Measurements from ENCODE around the gene CIROP. TPM values are rescaled to one million over a fixed set of nuclear protein-coding genes. Genes with fewer than 3 reads are reported as not detected.

CIROP gene
- total RNA-seq, 1 experiment from 2014 or later = not detected

DNA sequence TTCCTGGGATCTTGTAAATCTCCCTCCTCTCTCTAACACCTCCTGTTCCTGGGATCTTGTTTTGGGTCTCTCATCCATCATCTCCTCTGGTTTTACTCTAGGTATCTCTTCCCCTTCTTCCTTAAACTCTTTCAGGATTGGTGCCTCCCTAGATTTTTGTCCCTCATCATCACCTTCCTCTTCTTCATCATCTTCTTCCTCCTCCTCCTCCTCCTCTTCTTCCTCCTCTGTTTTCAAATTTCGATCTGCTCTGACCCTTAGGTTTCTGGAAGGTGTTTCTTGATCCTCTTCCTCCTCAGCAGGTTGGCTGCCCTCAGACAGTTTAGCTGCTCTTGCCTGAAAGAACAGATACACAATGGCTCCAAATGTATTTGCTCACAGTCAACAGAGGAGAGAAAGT, 24.3 kb downstream of the CIROP start:
- DNase-seq = no peak
- H3K9ac ChIP-seq (ENCODE audit: extremely low read depth, insufficient read length, low read length) = no peak overlapping the region
- WGBS (ENCODE audit: extremely low coverage, insufficient read length, low lambda C conversion rate) = no CpG with 5 or more reads among the region's 1 CpG
- H2BK15ac ChIP-seq (ENCODE audit: low read depth, low read length) = no peak overlapping the region
- Mint-ChIP-seq H3K27me3 (ENCODE audit: low read depth) (no peaks in the 10 kb centered on the region), H3K36me3 (ENCODE audit: insufficient read depth in 1 of 3, low read depth in 3 of 3) (peaks cover 56 to 94% (median 85%) of the 10 kb centered on the region in 3 experiments; a peak in 6 of 7 replicates), H3K27ac (no peak overlapping the region; a peak in 1 of 7 replicates), H3K4me3 (no peak overlapping the region), H3K4me1 (no peaks in the 10 kb centered on the region), H3K9me3 (no peaks in the 10 kb centered on the region; a peak in 1 of 5 replicates)
- H3K4ac ChIP-seq (ENCODE audit: low read depth, low read length) = no peak overlapping the region
- no peak overlapping the region for H4K8ac ChIP-seq (replicated peaks; ENCODE audit: insufficient read length, low read depth, low read length)
- TF ChIP-seq, protein P1, sequence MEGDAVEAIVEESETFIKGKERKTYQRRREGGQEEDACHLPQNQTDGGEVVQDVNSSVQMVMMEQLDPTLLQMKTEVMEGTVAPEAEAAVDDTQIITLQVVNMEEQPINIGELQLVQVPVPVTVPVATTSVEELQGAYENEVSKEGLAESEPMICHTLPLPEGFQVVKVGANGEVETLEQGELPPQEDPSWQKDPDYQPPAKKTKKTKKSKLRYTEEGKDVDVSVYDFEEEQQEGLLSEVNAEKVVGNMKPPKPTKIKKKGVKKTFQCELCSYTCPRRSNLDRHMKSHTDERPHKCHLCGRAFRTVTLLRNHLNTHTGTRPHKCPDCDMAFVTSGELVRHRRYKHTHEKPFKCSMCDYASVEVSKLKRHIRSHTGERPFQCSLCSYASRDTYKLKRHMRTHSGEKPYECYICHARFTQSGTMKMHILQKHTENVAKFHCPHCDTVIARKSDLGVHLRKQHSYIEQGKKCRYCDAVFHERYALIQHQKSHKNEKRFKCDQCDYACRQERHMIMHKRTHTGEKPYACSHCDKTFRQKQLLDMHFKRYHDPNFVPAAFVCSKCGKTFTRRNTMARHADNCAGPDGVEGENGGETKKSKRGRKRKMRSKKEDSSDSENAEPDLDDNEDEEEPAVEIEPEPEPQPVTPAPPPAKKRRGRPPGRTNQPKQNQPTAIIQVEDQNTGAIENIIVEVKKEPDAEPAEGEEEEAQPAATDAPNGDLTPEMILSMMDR (conservative IDR thresholded peaks at IDR 0.05) = no peak
- H2AK5ac ChIP-seq (ENCODE audit: insufficient read length, low read length) = no peak overlapping the region
- no peak overlapping the region for H3K18ac ChIP-seq (ENCODE audit: insufficient read length, low read depth, low read length)
- no peak overlapping the region for H2BK5ac ChIP-seq (ENCODE audit: insufficient read length, low read length)
- H2BK120ac ChIP-seq (ENCODE audit: low read depth, low read length, poor library complexity, severe bottlenecking) = no peak overlapping the region
- H3K4me1 ChIP-seq (ENCODE audit: insufficient read depth, low read length) = no peaks in the 10 kb centered on the region
- no peaks in the 10 kb centered on the region for H3K9me3 ChIP-seq (ENCODE audit: control insufficient read depth, low read depth, low read length)
- H3K4me2 ChIP-seq (ENCODE audit: insufficient read depth, insufficient read length, low read length) = no peak overlapping the region
- H4K20me1 ChIP-seq (ENCODE audit: control insufficient read depth, insufficient read depth, insufficient read length) = no peaks in the 10 kb centered on the region
- no peaks in the 10 kb centered on the region for H3K27me3 ChIP-seq (ENCODE audit: insufficient read depth, low read length)
- H3T11ph ChIP-seq (ENCODE audit: low read length) = no peak overlapping the region
- H2BK20ac ChIP-seq (ENCODE audit: low read depth, low read length, poor library complexity, severe bottlenecking) = no peak overlapping the region
- no peak overlapping the region for H3K56ac ChIP-seq (ENCODE audit: insufficient read length, low read depth, low read length)
- no peak overlapping the region for H3K27ac ChIP-seq (ENCODE audit: insufficient read length, low read depth, low read length)
- no peak overlapping the region for H4K91ac ChIP-seq (ENCODE audit: insufficient read length, low read depth, low read length)
- H3K79me1 ChIP-seq (ENCODE audit: insufficient read depth, low read depth, low read length, poor library complexity, severe bottlenecking) = no peaks in the 10 kb centered on the region
- no peak overlapping the region for H4K5ac ChIP-seq (ENCODE audit: insufficient read length, low read depth, low read length)
- H3K79me2 ChIP-seq (ENCODE audit: insufficient read depth, low read length) = no peaks in the 10 kb centered on the region
- H3K23ac ChIP-seq (ENCODE audit: insufficient read length, low read depth, low read length) = no peak overlapping the region
- no peak overlapping the region for H3K14ac ChIP-seq (ENCODE audit: insufficient read depth, low read length)
- H2AFZ ChIP-seq (ENCODE audit: low read length) = no peak overlapping the region
- no peaks in the 10 kb centered on the region for H3K23me2 ChIP-seq (ENCODE audit: insufficient read length, low read depth, low read length, poor library complexity, severe bottlenecking)
- no peak overlapping the region for H2BK12ac ChIP-seq (ENCODE audit: insufficient read length, low read depth, low read length)

Measured in H9 (cell line).